K562 treated with DMSO at 1 percent for 4 hours (cell line): ENCODE measurements around the gene DAND5. TPM values are rescaled to one million over a fixed set of nuclear protein-coding genes. Genes with fewer than 3 reads are reported as not detected.

Source experiments
- total RNA-seq: library from RNA; unstranded; fragments of 300-600 nt; gene quantifications from 2 replicates; pipeline ENCODE4 v1.2.3, GENCODE V29; 2022; ENCODE audit not compliant: insufficient read depth

Gene DAND5, protein sequence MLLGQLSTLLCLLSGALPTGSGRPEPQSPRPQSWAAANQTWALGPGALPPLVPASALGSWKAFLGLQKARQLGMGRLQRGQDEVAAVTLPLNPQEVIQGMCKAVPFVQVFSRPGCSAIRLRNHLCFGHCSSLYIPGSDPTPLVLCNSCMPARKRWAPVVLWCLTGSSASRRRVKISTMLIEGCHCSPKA
- 0.71 TPM in 1 of 2 replicates, not detected in the other for total RNA-seq

DNA sequence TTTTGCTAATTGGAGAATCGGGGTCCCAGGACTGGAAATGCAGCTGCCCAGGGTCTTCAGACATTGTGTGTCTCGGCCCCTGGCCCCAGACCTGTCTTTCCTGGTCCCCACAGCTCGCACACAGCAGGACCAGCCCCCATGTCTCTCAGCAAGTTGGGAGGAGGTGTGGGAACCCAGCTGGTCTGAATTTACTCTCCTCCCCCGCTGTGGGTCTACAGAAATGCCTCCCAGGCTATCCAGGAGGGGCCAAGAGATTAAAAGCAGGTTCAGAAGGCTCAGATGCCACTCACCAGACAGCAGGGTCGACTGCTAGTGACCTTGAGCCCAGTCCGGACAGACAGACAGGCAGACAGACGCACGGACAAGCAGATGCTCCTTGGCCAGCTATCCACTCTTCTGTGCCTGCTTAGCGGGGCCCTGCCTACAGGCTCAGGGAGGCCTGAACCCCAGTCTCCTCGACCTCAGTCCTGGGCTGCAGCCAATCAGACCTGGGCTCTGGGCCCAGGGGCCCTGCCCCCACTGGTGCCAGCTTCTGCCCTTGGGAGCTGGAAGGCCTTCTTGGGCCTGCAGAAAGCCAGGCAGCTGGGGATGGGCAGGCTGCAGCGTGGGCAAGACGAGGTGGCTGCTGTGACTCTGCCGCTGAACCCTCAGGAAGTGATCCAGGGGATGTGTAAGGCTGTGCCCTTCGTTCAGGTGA, at the start of gene DAND5:
Gene DAND5 (plus strand): TSS at position 285 of the 697 bp plus-strand sequence. CDS start 85 bp downstream, at position 370.

GRCh38 chr19:12933287-12934072, 35.9 kb upstream of the DAND5 start, which contains the start of gene FARSA:
Gene FARSA, minus strand, starts transcription at chr19:12933711. Its CDS starts 15 bp downstream, at chr19:12933696.

GRCh38 chr19:12937927-12938778, 31.2 kb upstream of the DAND5 start, which contains the start of gene CALR:
Gene CALR, plus strand, starts transcription at chr19:12938609. Its CDS starts 71 bp downstream, at chr19:12938680.

DNA sequence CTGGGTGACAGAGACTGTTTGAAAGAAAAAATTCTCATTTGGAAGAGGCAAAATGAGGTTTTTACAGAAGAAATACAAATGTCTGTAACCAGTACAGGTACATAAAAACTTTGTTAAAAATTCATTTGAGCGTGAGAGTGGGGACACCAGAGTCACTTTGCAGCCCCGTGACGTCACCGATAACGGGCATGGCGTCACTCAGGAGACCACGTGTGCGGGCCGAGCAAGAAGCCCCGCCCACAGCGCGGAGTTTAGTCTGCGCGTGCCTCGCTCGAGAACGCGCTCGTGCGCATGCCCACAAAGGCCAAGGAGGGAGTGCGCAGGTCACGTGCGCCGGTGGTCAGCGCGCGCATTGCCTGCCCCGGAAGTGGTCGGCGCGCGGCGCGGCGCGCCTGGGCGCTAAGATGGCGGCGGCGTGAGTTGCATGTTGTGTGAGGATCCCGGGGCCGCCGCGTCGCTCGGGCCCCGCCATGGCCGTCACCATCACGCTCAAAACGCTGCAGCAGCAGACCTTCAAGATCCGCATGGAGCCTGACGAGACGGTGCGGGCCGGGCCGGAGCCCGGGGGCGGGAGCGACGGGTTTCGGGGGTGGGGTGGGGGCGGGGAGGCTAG, 23.8 kb upstream of the DAND5 start, which contains the start of gene RAD23A:
Gene RAD23A (plus strand): TSS at position 384 of the 613 bp plus-strand sequence. CDS start 87 bp downstream, at position 471.

DNA sequence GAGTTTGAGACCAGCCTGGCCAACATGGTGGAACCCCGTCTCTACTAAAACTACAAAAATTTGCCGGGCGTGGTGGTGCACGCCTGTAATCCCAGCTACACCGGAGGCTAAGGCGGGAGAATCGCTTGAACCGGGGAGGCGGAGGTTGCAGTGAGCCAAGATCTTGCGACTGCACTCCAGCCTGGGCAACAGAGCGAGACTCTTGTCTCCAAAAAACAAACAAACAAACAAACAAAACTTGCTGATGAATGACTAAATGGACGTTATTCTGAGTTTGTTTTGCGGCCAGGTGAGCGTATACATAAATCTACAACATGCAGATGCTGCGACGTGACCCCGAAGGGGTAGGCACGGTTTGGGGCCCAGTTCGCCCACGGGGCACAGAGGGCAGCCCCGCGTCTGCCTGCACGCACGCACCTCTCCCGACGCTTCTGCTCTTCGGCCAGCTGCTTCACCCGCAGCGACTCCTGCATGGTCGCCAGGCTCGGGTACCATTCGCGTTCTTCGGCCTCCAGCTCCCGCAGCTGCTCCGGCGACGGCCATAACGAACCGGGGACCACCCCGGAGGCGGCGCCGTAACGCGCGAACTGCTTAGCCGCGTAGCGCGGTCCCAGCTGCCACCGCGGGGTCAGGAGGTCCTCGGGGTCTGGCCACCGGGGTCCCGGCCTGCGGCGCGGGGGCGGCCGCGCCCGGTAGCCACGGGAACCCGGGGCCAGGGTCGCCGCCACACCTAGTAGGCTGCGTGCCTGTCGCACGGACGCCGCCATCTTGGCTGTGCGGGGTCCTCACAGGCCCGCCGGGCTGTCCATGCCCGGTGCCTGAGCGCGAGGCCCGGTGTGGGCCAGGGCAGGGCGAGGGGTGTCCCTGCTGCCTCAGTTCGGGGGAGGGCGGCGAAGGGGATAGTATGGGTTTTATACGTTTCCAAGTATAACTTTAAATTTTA, 12.7 kb upstream of the DAND5 start, which contains the start of gene GADD45GIP1:
Gene GADD45GIP1 (minus strand): TSS at position 778 of the 943 bp plus-strand sequence. CDS start 11 bp downstream, at position 767.

DNA sequence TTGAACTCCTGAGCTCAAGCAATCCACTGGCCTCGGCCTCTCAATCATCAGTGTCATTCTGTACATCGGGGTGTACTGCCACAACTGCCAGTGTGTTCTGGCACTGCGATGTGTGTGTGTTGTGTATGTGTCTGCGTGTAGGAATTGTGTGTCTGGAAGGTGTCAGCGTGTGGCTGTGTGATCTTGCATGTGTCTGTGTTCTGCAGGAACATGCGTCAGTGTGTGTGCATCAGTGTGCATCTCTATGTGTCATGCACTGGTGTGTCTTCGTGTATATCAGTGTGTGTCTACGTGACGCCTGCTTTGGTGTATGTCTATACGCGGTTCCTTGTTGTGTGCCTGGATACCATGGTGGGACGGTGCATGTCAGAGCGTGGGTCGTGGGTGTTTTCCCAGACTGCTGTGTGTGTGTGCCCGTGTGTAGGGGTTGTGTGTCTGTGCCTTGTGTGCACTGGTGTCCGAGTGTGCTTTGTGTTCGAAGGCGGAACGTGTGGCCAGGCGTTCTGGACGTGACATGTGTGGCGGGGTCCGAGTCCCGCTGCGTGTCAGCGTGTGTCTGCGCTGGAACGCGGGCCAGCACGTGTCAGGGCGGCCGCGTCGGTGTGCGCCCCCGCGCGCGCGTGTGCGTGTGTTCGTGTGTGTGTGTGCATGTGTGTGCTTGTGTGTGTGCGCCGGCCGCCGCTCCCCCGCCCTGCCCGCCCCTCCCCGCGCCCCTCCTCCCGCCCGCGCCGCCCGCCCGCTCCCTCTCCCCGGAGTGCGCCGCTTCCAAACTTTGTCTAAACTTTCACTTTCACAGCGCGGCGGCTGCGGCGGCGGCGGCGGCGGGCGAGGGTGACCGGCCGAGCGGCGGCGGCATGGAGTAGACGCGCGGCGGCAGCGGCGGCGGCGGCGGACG, 25.6 kb downstream of the DAND5 start, which contains the start of gene NFIX:
Gene NFIX (plus strand): TSS at position 775 of the 895 bp plus-strand sequence. CDS start 363 bp downstream, outside the sequence.

Other genes with a start within 250 kb of the DAND5 start
- 24.6 and 26.8 TPM in 2 replicates for gene TNPO2, start 245.6 kb upstream of the DAND5 start, total RNA-seq
- gene TRIR, start 234.9 kb upstream of the DAND5 start, total RNA-seq: 429 and 468 TPM in 2 replicates
- 93.8 and 110 TPM in 2 replicates for gene GET3, start 232.1 kb upstream of the DAND5 start, total RNA-seq
- gene BEST2, start 217.8 kb upstream of the DAND5 start, total RNA-seq: not detected in 2 replicates
- 14.4 and 15.7 TPM in 2 replicates for gene HOOK2, start 194.0 kb upstream of the DAND5 start, total RNA-seq
- gene JUNB, start 178.1 kb upstream of the DAND5 start, total RNA-seq: 74.2 and 74.3 TPM in 2 replicates
- 371 and 398 TPM in 2 replicates for gene PRDX2, start 167.8 kb upstream of the DAND5 start, total RNA-seq
- gene THSD8, start 167.5 kb upstream of the DAND5 start, total RNA-seq: 2.4 TPM in 1 of 2 replicates, not detected in the other
- gene RNASEH2A, start 163.0 kb upstream of the DAND5 start, total RNA-seq: 55.9 and 64.5 TPM in 2 replicates
- not detected in 2 replicates for gene RTBDN, start 135.0 kb upstream of the DAND5 start, total RNA-seq
- 5.8 and 8.0 TPM in 2 replicates for gene MAST1, start 131.1 kb upstream of the DAND5 start, total RNA-seq
- 145 and 148 TPM in 2 replicates for gene DNASE2, start 88.1 kb upstream of the DAND5 start, total RNA-seq
- gene KLF1, start 82.4 kb upstream of the DAND5 start, total RNA-seq: 30.8 and 50.0 TPM in 2 replicates
- 10.2 and 12.5 TPM in 2 replicates for gene GCDH, start 78.4 kb upstream of the DAND5 start, total RNA-seq
- gene SYCE2, start 50.3 kb upstream of the DAND5 start, total RNA-seq: 1.4 and 2.5 TPM in 2 replicates
- 105 and 107 TPM in 2 replicates for gene FARSA, start 35.9 kb upstream of the DAND5 start, total RNA-seq
- 624 and 631 TPM in 2 replicates for gene CALR, start 31.0 kb upstream of the DAND5 start, total RNA-seq
- 148 and 165 TPM in 2 replicates for gene RAD23A, start 23.7 kb upstream of the DAND5 start, total RNA-seq
- 32.9 and 34.3 TPM in 2 replicates for gene GADD45GIP1, start 12.4 kb upstream of the DAND5 start, total RNA-seq
- 7.7 and 11.9 TPM in 2 replicates for gene NFIX, start 25.9 kb downstream of the DAND5 start, total RNA-seq
- gene LYL1, start 133.3 kb downstream of the DAND5 start, total RNA-seq: 206 and 223 TPM in 2 replicates
- gene TRMT1, start 147.2 kb downstream of the DAND5 start, total RNA-seq: 32.7 and 35.8 TPM in 2 replicates
- gene NACC1, start 148.7 kb downstream of the DAND5 start, total RNA-seq: 26.6 and 46.2 TPM in 2 replicates
- 111 and 121 TPM in 2 replicates for gene STX10, start 180.8 kb downstream of the DAND5 start, total RNA-seq
- 165 and 176 TPM in 2 replicates for gene IER2, start 180.8 kb downstream of the DAND5 start, total RNA-seq